PFSK-1 (cell line): Measurements from ENCODE around the gene MEIOSIN.

Source experiments
- FOXP2 ChIP-seq: optimal IDR thresholded peaks from 2 replicates; pipeline ENCODE3; 2011; ENCODE audit warnings: borderline replicate concordance, control low read depth, inconsistent platforms; ENCODE audit not compliant: insufficient read depth; ENCODE audit errors: extremely low read length, extremely low read depth
- POLR2AphosphoS5 ChIP-seq: IDR thresholded peaks from 2 replicates; pipeline ENCODE4 v1.6.1; 2012; ENCODE audit warnings: low read depth, mild to moderate bottlenecking, control low read depth, low read length, moderate library complexity
- REST ChIP-seq, 2 experiments: IDR thresholded peaks; 2 replicates each; pipeline versions ENCODE4 v1.6.1 to v1.8.0; 2011 to 2012; ENCODE audit warnings: low read depth in 2 of 2, low read length in 2 of 2, control low read depth in 1 of 2, inconsistent platforms in 1 of 2, mild to moderate bottlenecking in 1 of 2, moderate library complexity in 1 of 2; ENCODE audit not compliant: insufficient read depth in 1 of 2
- SIN3A ChIP-seq: IDR thresholded peaks from 2 replicates; pipeline ENCODE4 v1.6.1; 2012; ENCODE audit warnings: mild to moderate bottlenecking, low read length, moderate library complexity, borderline replicate concordance; ENCODE audit not compliant: insufficient read depth
- TAF1 ChIP-seq: IDR thresholded peaks from 2 replicates; pipeline ENCODE4 v1.6.1; 2012; ENCODE audit warnings: low read length, control low read depth, borderline replicate concordance; ENCODE audit not compliant: insufficient read depth

MEIOSIN gene

GRCh38 chr19:45798995-45799517 lies 65.8 kb downstream of the MEIOSIN start:
- no peak for TF ChIP-seq REST (IDR thresholded peaks at IDR 0.05; ENCODE audit: insufficient read depth in 1 of 2, low read depth in 2 of 2, low read length in 2 of 2)
- TF ChIP-seq TAF1 = no peak
- no peak for TF ChIP-seq POLR2AphosphoS5
- TF ChIP-seq FOXP2 = no peak
- TF ChIP-seq SIN3A = no peak

GRCh38 chr19:45800070-45800553 lies 66.9 kb downstream of the MEIOSIN start:
- no peak for TF ChIP-seq FOXP2
- TF ChIP-seq TAF1 = no peak
- no peak for TF ChIP-seq REST (IDR thresholded peaks at IDR 0.05; ENCODE audit: insufficient read depth in 1 of 2, low read depth in 2 of 2, low read length in 2 of 2)
- TF ChIP-seq POLR2AphosphoS5 = no peak
- no peak for TF ChIP-seq SIN3A

GRCh38 chr19:45801603-45802175 lies 68.5 kb downstream of the MEIOSIN start:
- TF ChIP-seq FOXP2 = no peak
- no peak for TF ChIP-seq SIN3A
- TF ChIP-seq TAF1 = no peak
- TF ChIP-seq REST (IDR thresholded peaks at IDR 0.05; ENCODE audit: insufficient read depth in 1 of 2, low read depth in 2 of 2, low read length in 2 of 2) = no peak
- no peak for TF ChIP-seq POLR2AphosphoS5

GRCh38 chr19:45804140-45804958 lies 71.1 kb downstream of the MEIOSIN start:
- TF ChIP-seq SIN3A = no peak
- no peak for TF ChIP-seq POLR2AphosphoS5
- no peak for TF ChIP-seq TAF1
- no peak for TF ChIP-seq FOXP2
- no peak for TF ChIP-seq REST (IDR thresholded peaks at IDR 0.05; ENCODE audit: insufficient read depth in 1 of 2, low read depth in 2 of 2, low read length in 2 of 2)

- no peak for TF ChIP-seq FOXP2
- no peak for TF ChIP-seq TAF1
- TF ChIP-seq SIN3A = no peak
- no peak for TF ChIP-seq REST (IDR thresholded peaks at IDR 0.05; ENCODE audit: insufficient read depth in 1 of 2, low read depth in 2 of 2, low read length in 2 of 2)
- TF ChIP-seq POLR2AphosphoS5 = no peak
These were observed 71.7 kb downstream of the MEIOSIN start for GRCh38 chr19:45804959-45805230.
